ENCODE results near the gene HOXB5. TPM values are rescaled to one million over a fixed set of nuclear protein-coding genes. Genes with fewer than 3 reads are reported as not detected.
A peak's percentile ranks its signal among the peaks of the same experiment; 100 is the strongest.

Gene HOXB5
- total RNA-seq, 1 experiment from 2014 or later = not detected

DNA sequence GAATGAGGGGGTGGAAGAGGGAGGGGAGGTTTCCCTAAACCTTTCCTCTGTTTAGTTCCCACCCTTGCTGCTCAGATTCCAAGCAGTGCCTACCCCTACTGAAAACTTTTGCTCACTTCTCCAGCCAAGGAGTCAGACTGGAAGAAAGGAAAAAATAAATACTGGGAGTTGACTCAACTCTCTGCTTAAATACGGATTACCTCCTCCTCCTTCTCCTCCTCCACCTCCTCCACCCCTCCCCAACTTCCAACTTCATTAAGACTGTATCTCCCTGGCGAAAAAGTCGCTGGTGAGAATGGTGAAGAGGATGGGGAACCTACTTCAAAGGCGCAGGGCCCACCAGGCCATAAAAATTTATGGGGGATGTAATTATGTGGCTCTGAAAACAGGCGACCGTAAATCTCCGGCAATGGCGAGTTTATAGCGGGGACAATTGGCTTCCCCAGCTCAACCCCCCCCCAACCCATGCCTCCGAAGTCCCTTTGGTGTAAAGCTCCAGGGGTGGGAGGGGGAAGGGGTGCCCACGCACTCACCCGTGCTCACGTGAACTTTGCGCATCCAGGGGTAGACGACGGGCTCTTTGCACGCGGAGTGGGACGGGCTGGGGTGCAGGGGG lies 16.1 kb downstream of the HOXB5 start:
- no peak overlapping the region for H3K27ac ChIP-seq (ENCODE audit: insufficient read length, low read depth, low read length)
- peaks cover 45% of the 10 kb centered on the region for H3K27me3 Mint-ChIP-seq (ENCODE audit: low read depth)
- peaks cover 7 to 17% of the 10 kb centered on the region in 2 experiments; a peak in 4 of 5 replicates for H3K9me3 Mint-ChIP-seq

More for the DNA sequence above, 16.1 kb downstream of the HOXB5 start:
- no peaks in the 10 kb centered on the region for H3K79me2 ChIP-seq (ENCODE audit: insufficient read depth, low read length)
- H3K27ac Mint-ChIP-seq = no peak overlapping the region
- H3K4me2 ChIP-seq (ENCODE audit: insufficient read depth, insufficient read length, low read length) = no peak overlapping the region
- no peak overlapping the region for H2BK15ac ChIP-seq (ENCODE audit: low read depth, low read length)
- no peaks in the 10 kb centered on the region for H3K23me2 ChIP-seq (ENCODE audit: insufficient read length, low read depth, low read length, poor library complexity, severe bottlenecking)
- H3K56ac ChIP-seq (ENCODE audit: insufficient read length, low read depth, low read length) = no peak overlapping the region
- H3K4me3 Mint-ChIP-seq = peak overlapping the region in 1 of 2 experiments; percentile 70; a peak in 3 of 5 replicates
- no peak overlapping the region for H4K5ac ChIP-seq (ENCODE audit: insufficient read length, low read depth, low read length)
- H3K36me3 Mint-ChIP-seq (ENCODE audit: insufficient read depth in 1 of 3, low read depth in 3 of 3) = no peaks in the 10 kb centered on the region; a peak in 2 of 7 replicates
- H3K14ac ChIP-seq (ENCODE audit: insufficient read depth, low read length) = no peak overlapping the region
- no peak overlapping the region for H2BK120ac ChIP-seq (ENCODE audit: low read depth, low read length, poor library complexity, severe bottlenecking)
- H2BK20ac ChIP-seq (ENCODE audit: low read depth, low read length, poor library complexity, severe bottlenecking) = no peak overlapping the region
- no peaks in the 10 kb centered on the region for H3K9me3 ChIP-seq (ENCODE audit: control insufficient read depth, low read depth, low read length)
- WGBS (ENCODE audit: extremely low coverage, insufficient read length, low lambda C conversion rate) = no CpG with 5 or more reads among the region's 19 CpGs
- DNase-seq = no peak
- TF ChIP-seq, protein P1, sequence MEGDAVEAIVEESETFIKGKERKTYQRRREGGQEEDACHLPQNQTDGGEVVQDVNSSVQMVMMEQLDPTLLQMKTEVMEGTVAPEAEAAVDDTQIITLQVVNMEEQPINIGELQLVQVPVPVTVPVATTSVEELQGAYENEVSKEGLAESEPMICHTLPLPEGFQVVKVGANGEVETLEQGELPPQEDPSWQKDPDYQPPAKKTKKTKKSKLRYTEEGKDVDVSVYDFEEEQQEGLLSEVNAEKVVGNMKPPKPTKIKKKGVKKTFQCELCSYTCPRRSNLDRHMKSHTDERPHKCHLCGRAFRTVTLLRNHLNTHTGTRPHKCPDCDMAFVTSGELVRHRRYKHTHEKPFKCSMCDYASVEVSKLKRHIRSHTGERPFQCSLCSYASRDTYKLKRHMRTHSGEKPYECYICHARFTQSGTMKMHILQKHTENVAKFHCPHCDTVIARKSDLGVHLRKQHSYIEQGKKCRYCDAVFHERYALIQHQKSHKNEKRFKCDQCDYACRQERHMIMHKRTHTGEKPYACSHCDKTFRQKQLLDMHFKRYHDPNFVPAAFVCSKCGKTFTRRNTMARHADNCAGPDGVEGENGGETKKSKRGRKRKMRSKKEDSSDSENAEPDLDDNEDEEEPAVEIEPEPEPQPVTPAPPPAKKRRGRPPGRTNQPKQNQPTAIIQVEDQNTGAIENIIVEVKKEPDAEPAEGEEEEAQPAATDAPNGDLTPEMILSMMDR (conservative IDR thresholded peaks at IDR 0.05) = no peak
- H3K79me1 ChIP-seq (ENCODE audit: insufficient read depth, low read depth, low read length, poor library complexity, severe bottlenecking) = no peaks in the 10 kb centered on the region
- peaks cover 2 to 31% of the 10 kb centered on the region in 2 experiments for H3K4me1 Mint-ChIP-seq
- H3T11ph ChIP-seq (ENCODE audit: low read length) = no peak overlapping the region
- H2BK5ac ChIP-seq (ENCODE audit: insufficient read length, low read length) = no peak overlapping the region
- no peak overlapping the region for H3K23ac ChIP-seq (ENCODE audit: insufficient read length, low read depth, low read length)
- H4K20me1 ChIP-seq (ENCODE audit: control insufficient read depth, insufficient read depth, insufficient read length) = no peaks in the 10 kb centered on the region
- H3K9ac ChIP-seq (ENCODE audit: extremely low read depth, insufficient read length, low read length) = no peak overlapping the region
- H2BK12ac ChIP-seq (ENCODE audit: insufficient read length, low read depth, low read length) = no peak overlapping the region
- no peak overlapping the region for H4K8ac ChIP-seq (replicated peaks; ENCODE audit: insufficient read length, low read depth, low read length)
- no peak overlapping the region for H4K91ac ChIP-seq (ENCODE audit: insufficient read length, low read depth, low read length)
- no peaks in the 10 kb centered on the region for H3K4me1 ChIP-seq (ENCODE audit: insufficient read depth, low read length)
- no peak overlapping the region for H3K18ac ChIP-seq (ENCODE audit: insufficient read length, low read depth, low read length)
- peaks cover 96% of the 10 kb centered on the region for H3K27me3 ChIP-seq (ENCODE audit: insufficient read depth, low read length)
- H3K4ac ChIP-seq (ENCODE audit: low read depth, low read length) = no peak overlapping the region
- H2AFZ ChIP-seq (ENCODE audit: low read length) = no peak overlapping the region
- H2AK5ac ChIP-seq (ENCODE audit: insufficient read length, low read length) = no peak overlapping the region
